Measurements from ENCODE around the gene PGA5.
"Not testable (repeated sequence)": the region's sequence is repeated elsewhere in the genome, so short reads cannot be mapped to it uniquely, and the experiment has no call there.

Gene PGA5

GRCh38 chr11:61232548-61233145 lies 8.3 kb upstream of the PGA5 start:
- H3K27ac ChIP-seq (replicated peaks; ENCODE audit: low read length); H2AFZ ChIP-seq (ENCODE audit: low read length); H3K36me3 ChIP-seq (replicated peaks in 1 of 2; ENCODE audit: control insufficient read depth in 2 of 2, insufficient read depth in 2 of 2, low read length in 2 of 2); H2BK120ac ChIP-seq (ENCODE audit: low read depth, low read length); H2AK5ac ChIP-seq (ENCODE audit: low read depth, low read length); H3K27me3 ChIP-seq (ENCODE audit: control insufficient read depth in 3 of 3, insufficient read depth in 3 of 3, low read depth in 1 of 3, low read length in 3 of 3); H3K23ac ChIP-seq (ENCODE audit: low read depth, low read length, poor library complexity); H4K8ac ChIP-seq (ENCODE audit: low read depth, low read length); H3K9me3 ChIP-seq (replicated peaks in 1 of 2; ENCODE audit: control insufficient read depth in 2 of 2, insufficient read depth in 1 of 2, low read depth in 1 of 2, low read length in 2 of 2); H2BK12ac ChIP-seq (ENCODE audit: low read length); H3K4me2 ChIP-seq (ENCODE audit: insufficient read depth, low read length, poor library complexity, severe bottlenecking); H3K79me1 ChIP-seq (ENCODE audit: low read depth, low read length); H3K18ac ChIP-seq (ENCODE audit: low read length); H3K4ac ChIP-seq (ENCODE audit: low read length); H3K4me3 ChIP-seq (ENCODE audit: low read length in 2 of 2); H3K4me1 ChIP-seq (ENCODE audit: control insufficient read depth in 2 of 2, insufficient read depth in 1 of 2, low read depth in 1 of 2, low read length in 2 of 2); H3K14ac ChIP-seq (ENCODE audit: low read length); H3K9ac ChIP-seq (ENCODE audit: low read depth, low read length, poor library complexity); H4K91ac ChIP-seq (ENCODE audit: low read depth, low read length, poor library complexity); DNase-seq (ENCODE audit: low spot score); H2BK15ac ChIP-seq (ENCODE audit: low read length); H2BK5ac ChIP-seq (ENCODE audit: low read length): not testable (repeated sequence)
- no CpG with 5 or more reads among the region's 3 CpGs for WGBS, 2 donors (ENCODE audit: extremely low coverage in 2 of 2, insufficient read length in 2 of 2, insufficient replicate concordance in 1 of 2)

GRCh38 chr11:61237130-61237529 lies 3.8 kb upstream of the PGA5 start:
- H3K27ac ChIP-seq (replicated peaks; ENCODE audit: low read length); H3K4me2 ChIP-seq (ENCODE audit: insufficient read depth, low read length, poor library complexity, severe bottlenecking); H3K4ac ChIP-seq (ENCODE audit: low read length); H3K4me3 ChIP-seq (ENCODE audit: low read length in 2 of 2); DNase-seq (ENCODE audit: low spot score); H4K8ac ChIP-seq (ENCODE audit: low read depth, low read length); H3K18ac ChIP-seq (ENCODE audit: low read length); H2BK15ac ChIP-seq (ENCODE audit: low read length); H3K4me1 ChIP-seq (ENCODE audit: control insufficient read depth in 2 of 2, insufficient read depth in 1 of 2, low read depth in 1 of 2, low read length in 2 of 2); H2AFZ ChIP-seq (ENCODE audit: low read length); H3K14ac ChIP-seq (ENCODE audit: low read length); H3K79me1 ChIP-seq (ENCODE audit: low read depth, low read length); H3K9me3 ChIP-seq (replicated peaks in 1 of 2; ENCODE audit: control insufficient read depth in 2 of 2, insufficient read depth in 1 of 2, low read depth in 1 of 2, low read length in 2 of 2); H4K91ac ChIP-seq (ENCODE audit: low read depth, low read length, poor library complexity); H2BK5ac ChIP-seq (ENCODE audit: low read length); H2BK120ac ChIP-seq (ENCODE audit: low read depth, low read length); H2BK12ac ChIP-seq (ENCODE audit: low read length); H3K23ac ChIP-seq (ENCODE audit: low read depth, low read length, poor library complexity); H3K36me3 ChIP-seq (replicated peaks in 1 of 2; ENCODE audit: control insufficient read depth in 2 of 2, insufficient read depth in 2 of 2, low read length in 2 of 2); H3K9ac ChIP-seq (ENCODE audit: low read depth, low read length, poor library complexity); H3K27me3 ChIP-seq (ENCODE audit: control insufficient read depth in 3 of 3, insufficient read depth in 3 of 3, low read depth in 1 of 3, low read length in 3 of 3); H2AK5ac ChIP-seq (ENCODE audit: low read depth, low read length): not testable (repeated sequence)
- no CpG with 5 or more reads among the region's 4 CpGs for WGBS, 2 donors (ENCODE audit: extremely low coverage in 2 of 2, insufficient read length in 2 of 2, insufficient replicate concordance in 1 of 2)

- H4K91ac ChIP-seq (ENCODE audit: low read depth, low read length, poor library complexity); H3K14ac ChIP-seq (ENCODE audit: low read length); H3K4me2 ChIP-seq (ENCODE audit: insufficient read depth, low read length, poor library complexity, severe bottlenecking); H3K27ac ChIP-seq (replicated peaks; ENCODE audit: low read length); H2AK5ac ChIP-seq (ENCODE audit: low read depth, low read length); H2BK5ac ChIP-seq (ENCODE audit: low read length); H3K4ac ChIP-seq (ENCODE audit: low read length); H2BK15ac ChIP-seq (ENCODE audit: low read length); H3K9me3 ChIP-seq (replicated peaks in 1 of 2; ENCODE audit: control insufficient read depth in 2 of 2, insufficient read depth in 1 of 2, low read depth in 1 of 2, low read length in 2 of 2); H3K4me3 ChIP-seq (ENCODE audit: low read length in 2 of 2); H3K79me1 ChIP-seq (ENCODE audit: low read depth, low read length); H3K4me1 ChIP-seq (ENCODE audit: control insufficient read depth in 2 of 2, insufficient read depth in 1 of 2, low read depth in 1 of 2, low read length in 2 of 2); DNase-seq (ENCODE audit: low spot score); H3K23ac ChIP-seq (ENCODE audit: low read depth, low read length, poor library complexity); H3K27me3 ChIP-seq (ENCODE audit: control insufficient read depth in 3 of 3, insufficient read depth in 3 of 3, low read depth in 1 of 3, low read length in 3 of 3); H2BK12ac ChIP-seq (ENCODE audit: low read length); H4K8ac ChIP-seq (ENCODE audit: low read depth, low read length); H3K36me3 ChIP-seq (replicated peaks in 1 of 2; ENCODE audit: control insufficient read depth in 2 of 2, insufficient read depth in 2 of 2, low read length in 2 of 2); H2AFZ ChIP-seq (ENCODE audit: low read length); H3K18ac ChIP-seq (ENCODE audit: low read length); H3K9ac ChIP-seq (ENCODE audit: low read depth, low read length, poor library complexity); H2BK120ac ChIP-seq (ENCODE audit: low read depth, low read length): not testable (repeated sequence)
- no CpG with 5 or more reads among the region's 8 CpGs for WGBS, 2 donors (ENCODE audit: extremely low coverage in 2 of 2, insufficient read length in 2 of 2, insufficient replicate concordance in 1 of 2)
Observed at GRCh38 chr11:61240288-61240687, 687 bp upstream of the PGA5 start.

GRCh38 chr11:61241526-61241925 lies 551 bp downstream of the PGA5 start:
- H3K4ac ChIP-seq (ENCODE audit: low read length); H3K9ac ChIP-seq (ENCODE audit: low read depth, low read length, poor library complexity); H4K8ac ChIP-seq (ENCODE audit: low read depth, low read length); H3K27ac ChIP-seq (replicated peaks; ENCODE audit: low read length); H3K14ac ChIP-seq (ENCODE audit: low read length); H2BK12ac ChIP-seq (ENCODE audit: low read length); H3K4me2 ChIP-seq (ENCODE audit: insufficient read depth, low read length, poor library complexity, severe bottlenecking); H3K36me3 ChIP-seq (replicated peaks in 1 of 2; ENCODE audit: control insufficient read depth in 2 of 2, insufficient read depth in 2 of 2, low read length in 2 of 2); H4K91ac ChIP-seq (ENCODE audit: low read depth, low read length, poor library complexity); H3K4me3 ChIP-seq (ENCODE audit: low read length in 2 of 2); H2BK15ac ChIP-seq (ENCODE audit: low read length); H3K4me1 ChIP-seq (ENCODE audit: control insufficient read depth in 2 of 2, insufficient read depth in 1 of 2, low read depth in 1 of 2, low read length in 2 of 2); H3K27me3 ChIP-seq (ENCODE audit: control insufficient read depth in 3 of 3, insufficient read depth in 3 of 3, low read depth in 1 of 3, low read length in 3 of 3); H2AK5ac ChIP-seq (ENCODE audit: low read depth, low read length); H3K18ac ChIP-seq (ENCODE audit: low read length); H2BK120ac ChIP-seq (ENCODE audit: low read depth, low read length); DNase-seq (ENCODE audit: low spot score); H3K23ac ChIP-seq (ENCODE audit: low read depth, low read length, poor library complexity); H2BK5ac ChIP-seq (ENCODE audit: low read length); H2AFZ ChIP-seq (ENCODE audit: low read length); H3K9me3 ChIP-seq (replicated peaks in 1 of 2; ENCODE audit: control insufficient read depth in 2 of 2, insufficient read depth in 1 of 2, low read depth in 1 of 2, low read length in 2 of 2); H3K79me1 ChIP-seq (ENCODE audit: low read depth, low read length): not testable (repeated sequence)
- no CpG with 5 or more reads among the region's 5 CpGs for WGBS, 2 donors (ENCODE audit: extremely low coverage in 2 of 2, insufficient read length in 2 of 2, insufficient replicate concordance in 1 of 2)
